Measurements from ENCODE around the gene ATP7B. TPM values are rescaled to one million over a fixed set of nuclear protein-coding genes. Genes with fewer than 3 reads are reported as not detected.

Gene ATP7B
- total RNA-seq, 1 experiment from 2014 or later, result 11.6 TPM

DNA sequence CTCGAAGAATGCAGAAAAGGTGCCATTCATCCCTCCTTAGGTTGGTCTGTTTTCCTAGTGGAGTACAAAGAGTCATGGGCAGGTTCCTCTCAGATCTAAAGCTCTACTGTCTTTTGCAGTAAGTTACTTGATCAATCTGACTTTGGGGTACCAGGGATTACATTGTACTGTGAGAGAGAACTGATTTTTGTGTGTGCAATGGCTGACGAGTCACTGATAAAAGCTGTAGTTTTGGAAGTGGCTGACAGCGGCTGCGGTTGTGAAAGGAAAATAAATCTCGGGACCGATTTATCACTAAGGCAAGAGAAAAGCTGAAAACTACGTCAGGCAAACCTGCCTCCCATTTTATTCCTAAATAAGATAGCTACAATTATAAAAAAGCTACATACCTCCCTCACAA, 40.1 kb upstream of the ATP7B start:
- ATAC-seq (peak; percentile 51), DNase-seq (ENCODE audit: low spot score) (no peak)
- ChIA-PET CTCF (interaction anchor here (1.1 kb wide), 1 partner anchor 77 kb away, joined by 4 read pairs; the partner anchor contains the start of gene NEK5), POLR2A (no interaction called here)
- Mint-ChIP-seq H3K27ac (peak overlapping the region; percentile 58), H3K9me3 (peaks cover 24% of the 10 kb centered on the region), H3K4me1 (peaks cover 23% of the 10 kb centered on the region), H3K4me3 (no peak overlapping the region), H3K36me3 (no peaks in the 10 kb centered on the region), H3K27me3 (ENCODE audit: low read depth) (no peaks in the 10 kb centered on the region)
- TF ChIP-seq GABPB1 (CRISPR knock-in tag; IDR thresholded peaks at IDR 0.05) (no peak), FOXJ3 (CRISPR knock-in tag; IDR thresholded peaks at IDR 0.05; ENCODE audit: borderline replicate concordance) (no peak), GTF2I (CRISPR knock-in tag; conservative IDR thresholded peaks at IDR 0.05) (no peak), HMGA2 (CRISPR knock-in tag; IDR thresholded peaks at IDR 0.05) (no peak), FOXP1 (CRISPR knock-in tag; IDR thresholded peaks at IDR 0.05; ENCODE audit: borderline replicate concordance) (no peak), TP53 (CRISPR knock-in tag; IDR thresholded peaks at IDR 0.05) (no peak), TEAD4 (CRISPR knock-in tag; IDR thresholded peaks at IDR 0.05) (no peak), FOXK1 (CRISPR knock-in tag; IDR thresholded peaks at IDR 0.05) (no peak), ZNF416 (CRISPR knock-in tag; IDR thresholded peaks at IDR 0.05) (no peak)
- TF ChIP-seq, protein P1, sequence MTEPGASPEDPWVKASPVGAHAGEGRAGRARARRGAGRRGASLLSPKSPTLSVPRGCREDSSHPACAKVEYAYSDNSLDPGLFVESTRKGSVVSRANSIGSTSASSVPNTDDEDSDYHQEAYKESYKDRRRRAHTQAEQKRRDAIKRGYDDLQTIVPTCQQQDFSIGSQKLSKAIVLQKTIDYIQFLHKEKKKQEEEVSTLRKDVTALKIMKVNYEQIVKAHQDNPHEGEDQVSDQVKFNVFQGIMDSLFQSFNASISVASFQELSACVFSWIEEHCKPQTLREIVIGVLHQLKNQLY (CRISPR knock-in tag; IDR thresholded peaks at IDR 0.05), result no peak
- TF ChIP-seq, protein P2, sequence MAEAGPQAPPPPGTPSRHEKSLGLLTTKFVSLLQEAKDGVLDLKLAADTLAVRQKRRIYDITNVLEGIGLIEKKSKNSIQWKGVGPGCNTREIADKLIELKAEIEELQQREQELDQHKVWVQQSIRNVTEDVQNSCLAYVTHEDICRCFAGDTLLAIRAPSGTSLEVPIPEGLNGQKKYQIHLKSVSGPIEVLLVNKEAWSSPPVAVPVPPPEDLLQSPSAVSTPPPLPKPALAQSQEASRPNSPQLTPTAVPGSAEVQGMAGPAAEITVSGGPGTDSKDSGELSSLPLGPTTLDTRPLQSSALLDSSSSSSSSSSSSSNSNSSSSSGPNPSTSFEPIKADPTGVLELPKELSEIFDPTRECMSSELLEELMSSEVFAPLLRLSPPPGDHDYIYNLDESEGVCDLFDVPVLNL (CRISPR knock-in tag; IDR thresholded peaks at IDR 0.05; ENCODE audit: borderline replicate concordance, low read depth), result no peak
- TF ChIP-seq, protein P3, sequence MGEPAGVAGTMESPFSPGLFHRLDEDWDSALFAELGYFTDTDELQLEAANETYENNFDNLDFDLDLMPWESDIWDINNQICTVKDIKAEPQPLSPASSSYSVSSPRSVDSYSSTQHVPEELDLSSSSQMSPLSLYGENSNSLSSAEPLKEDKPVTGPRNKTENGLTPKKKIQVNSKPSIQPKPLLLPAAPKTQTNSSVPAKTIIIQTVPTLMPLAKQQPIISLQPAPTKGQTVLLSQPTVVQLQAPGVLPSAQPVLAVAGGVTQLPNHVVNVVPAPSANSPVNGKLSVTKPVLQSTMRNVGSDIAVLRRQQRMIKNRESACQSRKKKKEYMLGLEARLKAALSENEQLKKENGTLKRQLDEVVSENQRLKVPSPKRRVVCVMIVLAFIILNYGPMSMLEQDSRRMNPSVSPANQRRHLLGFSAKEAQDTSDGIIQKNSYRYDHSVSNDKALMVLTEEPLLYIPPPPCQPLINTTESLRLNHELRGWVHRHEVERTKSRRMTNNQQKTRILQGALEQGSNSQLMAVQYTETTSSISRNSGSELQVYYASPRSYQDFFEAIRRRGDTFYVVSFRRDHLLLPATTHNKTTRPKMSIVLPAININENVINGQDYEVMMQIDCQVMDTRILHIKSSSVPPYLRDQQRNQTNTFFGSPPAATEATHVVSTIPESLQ (CRISPR knock-in tag; IDR thresholded peaks at IDR 0.05), result no peak
- TF ChIP-seq, protein P4, sequence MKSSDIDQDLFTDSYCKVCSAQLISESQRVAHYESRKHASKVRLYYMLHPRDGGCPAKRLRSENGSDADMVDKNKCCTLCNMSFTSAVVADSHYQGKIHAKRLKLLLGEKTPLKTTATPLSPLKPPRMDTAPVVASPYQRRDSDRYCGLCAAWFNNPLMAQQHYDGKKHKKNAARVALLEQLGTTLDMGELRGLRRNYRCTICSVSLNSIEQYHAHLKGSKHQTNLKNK (CRISPR knock-in tag; IDR thresholded peaks at IDR 0.05), result no peak
- TF ChIP-seq, protein P5, sequence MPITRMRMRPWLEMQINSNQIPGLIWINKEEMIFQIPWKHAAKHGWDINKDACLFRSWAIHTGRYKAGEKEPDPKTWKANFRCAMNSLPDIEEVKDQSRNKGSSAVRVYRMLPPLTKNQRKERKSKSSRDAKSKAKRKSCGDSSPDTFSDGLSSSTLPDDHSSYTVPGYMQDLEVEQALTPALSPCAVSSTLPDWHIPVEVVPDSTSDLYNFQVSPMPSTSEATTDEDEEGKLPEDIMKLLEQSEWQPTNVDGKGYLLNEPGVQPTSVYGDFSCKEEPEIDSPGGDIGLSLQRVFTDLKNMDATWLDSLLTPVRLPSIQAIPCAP (CRISPR knock-in tag; IDR thresholded peaks at IDR 0.05), result no peak
- TF ChIP-seq, protein P6, sequence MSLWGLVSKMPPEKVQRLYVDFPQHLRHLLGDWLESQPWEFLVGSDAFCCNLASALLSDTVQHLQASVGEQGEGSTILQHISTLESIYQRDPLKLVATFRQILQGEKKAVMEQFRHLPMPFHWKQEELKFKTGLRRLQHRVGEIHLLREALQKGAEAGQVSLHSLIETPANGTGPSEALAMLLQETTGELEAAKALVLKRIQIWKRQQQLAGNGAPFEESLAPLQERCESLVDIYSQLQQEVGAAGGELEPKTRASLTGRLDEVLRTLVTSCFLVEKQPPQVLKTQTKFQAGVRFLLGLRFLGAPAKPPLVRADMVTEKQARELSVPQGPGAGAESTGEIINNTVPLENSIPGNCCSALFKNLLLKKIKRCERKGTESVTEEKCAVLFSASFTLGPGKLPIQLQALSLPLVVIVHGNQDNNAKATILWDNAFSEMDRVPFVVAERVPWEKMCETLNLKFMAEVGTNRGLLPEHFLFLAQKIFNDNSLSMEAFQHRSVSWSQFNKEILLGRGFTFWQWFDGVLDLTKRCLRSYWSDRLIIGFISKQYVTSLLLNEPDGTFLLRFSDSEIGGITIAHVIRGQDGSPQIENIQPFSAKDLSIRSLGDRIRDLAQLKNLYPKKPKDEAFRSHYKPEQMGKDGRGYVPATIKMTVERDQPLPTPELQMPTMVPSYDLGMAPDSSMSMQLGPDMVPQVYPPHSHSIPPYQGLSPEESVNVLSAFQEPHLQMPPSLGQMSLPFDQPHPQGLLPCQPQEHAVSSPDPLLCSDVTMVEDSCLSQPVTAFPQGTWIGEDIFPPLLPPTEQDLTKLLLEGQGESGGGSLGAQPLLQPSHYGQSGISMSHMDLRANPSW (CRISPR knock-in tag; conservative IDR thresholded peaks at IDR 0.05; ENCODE audit: low read depth), result no peak
- TF ChIP-seq, protein P7, sequence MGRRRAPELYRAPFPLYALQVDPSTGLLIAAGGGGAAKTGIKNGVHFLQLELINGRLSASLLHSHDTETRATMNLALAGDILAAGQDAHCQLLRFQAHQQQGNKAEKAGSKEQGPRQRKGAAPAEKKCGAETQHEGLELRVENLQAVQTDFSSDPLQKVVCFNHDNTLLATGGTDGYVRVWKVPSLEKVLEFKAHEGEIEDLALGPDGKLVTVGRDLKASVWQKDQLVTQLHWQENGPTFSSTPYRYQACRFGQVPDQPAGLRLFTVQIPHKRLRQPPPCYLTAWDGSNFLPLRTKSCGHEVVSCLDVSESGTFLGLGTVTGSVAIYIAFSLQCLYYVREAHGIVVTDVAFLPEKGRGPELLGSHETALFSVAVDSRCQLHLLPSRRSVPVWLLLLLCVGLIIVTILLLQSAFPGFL (CRISPR knock-in tag; IDR thresholded peaks at IDR 0.05; ENCODE audit: borderline replicate concordance), result no peak
- TF ChIP-seq, protein P8, sequence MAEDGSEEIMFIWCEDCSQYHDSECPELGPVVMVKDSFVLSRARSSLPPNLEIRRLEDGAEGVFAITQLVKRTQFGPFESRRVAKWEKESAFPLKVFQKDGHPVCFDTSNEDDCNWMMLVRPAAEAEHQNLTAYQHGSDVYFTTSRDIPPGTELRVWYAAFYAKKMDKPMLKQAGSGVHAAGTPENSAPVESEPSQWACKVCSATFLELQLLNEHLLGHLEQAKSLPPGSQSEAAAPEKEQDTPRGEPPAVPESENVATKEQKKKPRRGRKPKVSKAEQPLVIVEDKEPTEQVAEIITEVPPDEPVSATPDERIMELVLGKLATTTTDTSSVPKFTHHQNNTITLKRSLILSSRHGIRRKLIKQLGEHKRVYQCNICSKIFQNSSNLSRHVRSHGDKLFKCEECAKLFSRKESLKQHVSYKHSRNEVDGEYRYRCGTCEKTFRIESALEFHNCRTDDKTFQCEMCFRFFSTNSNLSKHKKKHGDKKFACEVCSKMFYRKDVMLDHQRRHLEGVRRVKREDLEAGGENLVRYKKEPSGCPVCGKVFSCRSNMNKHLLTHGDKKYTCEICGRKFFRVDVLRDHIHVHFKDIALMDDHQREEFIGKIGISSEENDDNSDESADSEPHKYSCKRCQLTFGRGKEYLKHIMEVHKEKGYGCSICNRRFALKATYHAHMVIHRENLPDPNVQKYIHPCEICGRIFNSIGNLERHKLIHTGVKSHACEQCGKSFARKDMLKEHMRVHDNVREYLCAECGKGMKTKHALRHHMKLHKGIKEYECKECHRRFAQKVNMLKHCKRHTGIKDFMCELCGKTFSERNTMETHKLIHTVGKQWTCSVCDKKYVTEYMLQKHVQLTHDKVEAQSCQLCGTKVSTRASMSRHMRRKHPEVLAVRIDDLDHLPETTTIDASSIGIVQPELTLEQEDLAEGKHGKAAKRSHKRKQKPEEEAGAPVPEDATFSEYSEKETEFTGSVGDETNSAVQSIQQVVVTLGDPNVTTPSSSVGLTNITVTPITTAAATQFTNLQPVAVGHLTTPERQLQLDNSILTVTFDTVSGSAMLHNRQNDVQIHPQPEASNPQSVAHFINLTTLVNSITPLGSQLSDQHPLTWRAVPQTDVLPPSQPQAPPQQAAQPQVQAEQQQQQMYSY (CRISPR knock-in tag; IDR thresholded peaks at IDR 0.05), result no peak
- TF ChIP-seq, protein P9, sequence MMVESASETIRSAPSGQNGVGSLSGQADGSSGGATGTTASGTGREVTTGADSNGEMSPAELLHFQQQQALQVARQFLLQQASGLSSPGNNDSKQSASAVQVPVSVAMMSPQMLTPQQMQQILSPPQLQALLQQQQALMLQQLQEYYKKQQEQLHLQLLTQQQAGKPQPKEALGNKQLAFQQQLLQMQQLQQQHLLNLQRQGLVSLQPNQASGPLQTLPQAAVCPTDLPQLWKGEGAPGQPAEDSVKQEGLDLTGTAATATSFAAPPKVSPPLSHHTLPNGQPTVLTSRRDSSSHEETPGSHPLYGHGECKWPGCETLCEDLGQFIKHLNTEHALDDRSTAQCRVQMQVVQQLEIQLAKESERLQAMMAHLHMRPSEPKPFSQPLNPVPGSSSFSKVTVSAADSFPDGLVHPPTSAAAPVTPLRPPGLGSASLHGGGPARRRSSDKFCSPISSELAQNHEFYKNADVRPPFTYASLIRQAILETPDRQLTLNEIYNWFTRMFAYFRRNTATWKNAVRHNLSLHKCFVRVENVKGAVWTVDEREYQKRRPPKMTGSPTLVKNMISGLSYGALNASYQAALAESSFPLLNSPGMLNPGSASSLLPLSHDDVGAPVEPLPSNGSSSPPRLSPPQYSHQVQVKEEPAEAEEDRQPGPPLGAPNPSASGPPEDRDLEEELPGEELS (CRISPR knock-in tag; IDR thresholded peaks at IDR 0.05), result no peak
